GM19025 (cell line): ENCODE data around the gene HORMAD2.
"Not testable (repeated sequence)": the region's sequence is repeated elsewhere in the genome, so short reads cannot be mapped to it uniquely, and the experiment has no call there.

Source experiments
- ATAC-seq: cut with Tn5 transposase; IDR thresholded peaks from one replicate; pipeline ENCODE4 v1.9.1; 2021; ENCODE audit warnings: mild to moderate bottlenecking, low read depth, moderate library complexity; ENCODE audit not compliant: unreplicated experiment

Gene HORMAD2

DNA sequence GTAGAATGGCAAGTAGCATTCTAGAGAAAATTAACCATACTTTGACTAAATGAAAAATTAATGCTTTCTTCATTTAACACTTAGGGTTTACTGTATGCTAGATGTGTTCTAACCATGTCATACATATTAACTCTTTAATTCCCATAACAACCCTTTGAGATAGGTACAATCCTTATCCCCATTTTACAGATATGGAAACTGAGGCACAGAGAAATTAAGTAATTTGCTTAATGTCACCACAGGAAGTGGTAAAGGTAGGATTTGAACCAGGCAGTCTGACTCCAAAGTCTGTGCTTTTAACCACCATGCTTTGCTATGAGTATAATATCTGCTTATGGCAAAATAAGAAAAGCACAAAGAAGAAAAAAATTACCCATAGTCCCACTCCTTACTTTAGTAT lies 106.8 kb downstream of the HORMAD2 start:
- no peak for ATAC-seq

DNA sequence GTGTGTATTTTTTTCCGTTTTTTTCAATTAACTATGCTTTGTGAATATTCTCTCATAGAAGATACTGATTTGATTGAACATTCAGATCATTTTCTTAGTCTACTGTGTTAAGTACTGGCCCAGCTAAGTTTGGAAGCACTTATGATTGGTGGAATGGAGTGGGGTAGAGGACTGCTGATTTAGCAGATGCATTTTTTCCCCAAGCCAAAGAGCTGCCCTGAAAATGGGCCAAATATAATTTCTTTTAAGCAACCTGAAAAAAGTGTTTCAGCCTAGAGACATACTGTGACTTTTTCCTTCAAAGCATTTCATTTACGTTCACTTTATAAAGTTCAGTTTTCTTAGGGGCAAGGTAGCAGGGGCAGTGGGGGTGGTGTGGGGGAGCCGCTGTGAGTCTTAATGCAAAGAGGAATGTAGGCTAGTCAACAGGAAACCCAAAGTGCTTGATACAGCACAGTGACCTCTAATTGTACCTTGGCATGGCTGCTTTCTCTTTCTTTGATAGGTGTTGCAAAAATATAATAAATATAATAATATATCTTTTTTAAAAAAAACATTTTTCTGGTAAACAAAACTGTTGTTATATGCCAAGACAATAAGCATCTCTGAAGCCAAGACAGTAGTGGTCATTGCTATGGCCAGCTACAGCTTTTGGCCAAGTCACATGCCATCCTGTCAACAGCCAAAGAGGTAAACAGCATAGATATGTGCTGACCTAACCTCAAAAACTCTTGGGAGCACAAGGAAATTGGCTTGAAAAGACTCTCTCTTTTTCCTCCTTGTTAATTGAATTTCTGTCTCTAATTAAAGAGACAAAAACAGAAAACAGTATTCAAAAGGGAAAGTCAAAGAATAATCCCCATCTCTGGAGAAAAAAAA lies 107.5 kb downstream of the HORMAD2 start:
- no peak for ATAC-seq

DNA sequence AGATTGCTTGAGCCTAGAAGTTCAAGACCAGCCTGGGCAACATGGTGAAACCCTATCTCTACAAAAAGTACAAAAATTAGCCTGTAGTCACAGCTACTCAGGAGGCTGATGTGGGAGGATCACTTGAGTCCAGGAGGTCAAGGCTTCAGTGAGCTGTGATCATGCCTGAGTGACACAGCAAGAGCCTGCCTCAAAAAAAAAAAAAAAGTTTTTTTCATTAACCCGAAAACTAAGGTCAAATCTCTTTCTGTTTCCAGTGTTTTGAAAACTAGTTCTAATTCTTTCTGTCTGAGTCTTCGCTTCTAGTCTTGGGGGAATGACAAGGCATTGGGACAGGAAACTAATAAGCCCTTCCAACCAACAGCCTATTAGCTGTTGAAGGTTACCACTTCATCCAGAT lies 108.6 kb downstream of the HORMAD2 start:
- ATAC-seq: no peak

DNA sequence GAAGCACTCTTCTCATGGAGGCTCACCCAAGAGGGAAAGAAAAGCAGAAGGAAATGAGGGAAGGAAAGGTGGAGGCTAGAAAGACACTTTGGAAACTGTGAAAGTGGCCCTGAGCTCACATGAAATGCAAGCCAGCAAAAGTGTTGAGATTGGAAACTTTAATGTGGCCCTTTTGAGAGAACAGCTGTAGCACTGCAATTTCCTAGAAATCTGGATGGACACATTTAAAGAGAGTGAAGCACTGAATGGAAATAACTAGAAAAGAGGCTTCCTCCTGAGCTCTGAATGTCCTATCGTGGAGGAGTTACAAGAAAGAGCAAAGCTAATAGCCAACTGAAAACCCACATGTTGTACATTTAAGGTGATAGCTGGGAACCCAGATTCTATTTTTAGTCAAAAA lies 110.3 kb downstream of the HORMAD2 start:
- ATAC-seq: no peak

DNA sequence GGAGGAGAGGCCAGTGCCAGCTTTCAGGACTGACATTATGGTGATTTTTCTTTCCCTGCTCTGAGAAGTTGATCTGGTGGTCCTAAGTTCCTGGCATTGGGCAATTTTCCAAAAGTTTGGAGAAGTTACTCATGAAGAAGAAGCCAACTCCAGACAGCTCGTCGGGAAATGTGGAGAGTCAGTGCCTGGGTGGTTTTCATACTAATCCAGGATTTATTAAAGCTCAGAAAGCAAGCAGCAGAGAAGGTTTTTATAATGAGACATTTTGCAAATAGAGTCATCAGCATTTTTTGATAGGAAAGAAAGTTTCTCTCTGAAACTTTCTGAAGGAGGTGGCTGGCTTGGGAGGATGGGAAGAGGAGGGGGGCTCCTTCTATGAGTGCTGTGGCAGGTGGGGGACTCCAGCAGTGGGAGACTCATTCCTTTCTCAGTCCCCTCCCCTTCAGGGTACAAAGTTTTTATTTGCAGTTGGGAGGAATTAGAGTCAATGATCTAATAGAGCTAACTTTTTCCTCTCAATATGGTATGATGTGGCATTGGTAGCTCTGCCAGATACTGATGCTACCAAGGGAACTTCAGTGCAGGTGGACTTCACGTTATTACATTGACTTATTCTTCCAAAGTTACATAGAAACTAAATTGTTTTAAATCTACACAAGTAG lies 110.9 kb downstream of the HORMAD2 start:
- ATAC-seq: no peak

DNA sequence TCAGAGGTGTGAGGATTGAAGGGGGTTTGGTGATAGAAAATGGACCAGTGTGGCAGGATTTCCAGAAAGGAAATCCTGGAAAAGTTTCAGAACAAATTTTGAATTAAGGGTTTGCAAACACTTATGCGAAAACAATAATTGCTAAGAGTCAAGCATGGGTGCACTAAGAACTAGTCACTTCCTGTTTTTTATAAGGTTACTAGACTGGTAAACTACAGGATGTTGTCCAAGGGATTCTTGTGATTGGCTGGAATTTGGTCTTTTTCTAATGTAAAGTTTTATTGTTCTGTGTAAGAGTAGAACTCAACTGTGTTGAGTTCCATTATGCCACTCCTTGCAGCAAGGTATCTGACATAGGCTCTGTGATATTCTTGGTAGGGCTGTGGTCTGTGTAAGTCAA lies 112.2 kb downstream of the HORMAD2 start:
- ATAC-seq: no peak

DNA sequence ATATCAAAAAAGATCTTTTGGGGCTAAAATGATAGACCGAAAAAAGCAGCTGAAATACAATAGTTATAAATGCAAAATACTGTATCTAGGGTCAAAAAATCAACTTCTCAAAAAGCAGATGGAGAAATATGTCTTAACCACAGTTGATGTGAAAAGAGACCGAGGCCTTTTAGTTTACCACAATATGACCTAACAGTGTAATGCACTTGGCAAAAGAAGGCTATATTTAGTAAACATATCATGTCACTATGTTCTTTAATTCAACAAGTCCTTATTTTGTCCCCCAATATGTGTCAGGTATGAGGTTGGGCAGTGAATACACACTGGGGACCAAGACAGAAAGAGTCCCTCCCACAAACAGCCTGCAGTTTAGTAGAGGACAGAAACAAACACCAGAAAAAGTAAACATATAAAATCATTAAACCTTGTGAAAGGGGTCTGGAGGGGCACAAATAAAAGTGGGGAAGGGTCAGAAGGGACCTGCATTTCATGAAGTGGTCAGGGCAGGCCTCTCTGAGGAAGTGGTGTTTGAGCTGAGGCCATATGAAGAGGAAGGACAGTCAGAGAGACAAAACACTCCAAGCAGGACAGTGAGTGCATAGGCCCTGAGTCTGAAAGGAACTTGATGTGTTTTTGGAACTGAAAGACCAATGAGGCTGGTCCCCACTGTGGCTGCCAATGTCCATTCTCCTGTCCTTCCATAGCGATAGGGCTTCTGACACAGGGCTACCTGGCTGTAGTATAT lies 112.9 kb downstream of the HORMAD2 start:
- no peak for ATAC-seq

DNA sequence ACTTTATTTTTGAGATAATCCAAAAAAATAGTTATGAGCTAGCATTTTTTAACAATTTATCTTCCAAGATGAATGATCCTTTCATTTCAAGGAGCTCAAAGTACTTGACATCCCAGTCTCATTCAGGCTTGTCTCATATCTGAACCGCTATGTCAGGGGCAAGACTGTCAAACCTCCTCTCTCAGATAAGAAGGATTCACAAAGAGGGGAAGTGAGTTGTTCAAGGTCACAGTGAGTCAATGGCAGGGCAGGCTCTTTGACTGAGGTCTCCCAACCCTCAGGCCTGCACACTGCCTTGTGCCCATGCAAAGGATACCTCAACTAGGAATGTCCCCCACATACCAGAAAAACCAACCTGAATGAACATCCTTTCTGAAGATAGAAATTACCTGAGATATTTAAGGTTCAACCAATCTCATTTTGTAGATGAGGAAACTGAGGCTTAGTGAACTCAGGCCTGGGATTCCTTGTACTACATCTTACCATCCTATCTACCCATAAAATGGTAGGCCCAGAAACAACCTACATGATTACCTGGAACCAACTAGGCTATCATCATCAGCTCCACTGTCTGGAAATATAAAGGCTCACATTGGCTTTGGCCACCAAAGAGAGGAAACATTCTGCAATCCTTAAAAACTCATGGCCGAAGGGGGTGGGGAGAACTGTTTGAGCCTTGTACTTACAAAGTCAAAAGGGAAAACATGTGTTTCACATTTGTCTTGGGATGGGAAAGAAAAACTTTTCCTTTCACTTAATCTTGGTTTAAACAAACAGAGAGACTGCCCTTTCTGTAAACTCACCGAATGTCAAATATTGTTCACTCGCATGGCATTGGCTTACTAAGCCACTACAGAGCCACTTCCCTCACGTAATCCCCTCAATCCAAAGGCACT lies 115.2 kb downstream of the HORMAD2 start:
- ATAC-seq: no peak

DNA sequence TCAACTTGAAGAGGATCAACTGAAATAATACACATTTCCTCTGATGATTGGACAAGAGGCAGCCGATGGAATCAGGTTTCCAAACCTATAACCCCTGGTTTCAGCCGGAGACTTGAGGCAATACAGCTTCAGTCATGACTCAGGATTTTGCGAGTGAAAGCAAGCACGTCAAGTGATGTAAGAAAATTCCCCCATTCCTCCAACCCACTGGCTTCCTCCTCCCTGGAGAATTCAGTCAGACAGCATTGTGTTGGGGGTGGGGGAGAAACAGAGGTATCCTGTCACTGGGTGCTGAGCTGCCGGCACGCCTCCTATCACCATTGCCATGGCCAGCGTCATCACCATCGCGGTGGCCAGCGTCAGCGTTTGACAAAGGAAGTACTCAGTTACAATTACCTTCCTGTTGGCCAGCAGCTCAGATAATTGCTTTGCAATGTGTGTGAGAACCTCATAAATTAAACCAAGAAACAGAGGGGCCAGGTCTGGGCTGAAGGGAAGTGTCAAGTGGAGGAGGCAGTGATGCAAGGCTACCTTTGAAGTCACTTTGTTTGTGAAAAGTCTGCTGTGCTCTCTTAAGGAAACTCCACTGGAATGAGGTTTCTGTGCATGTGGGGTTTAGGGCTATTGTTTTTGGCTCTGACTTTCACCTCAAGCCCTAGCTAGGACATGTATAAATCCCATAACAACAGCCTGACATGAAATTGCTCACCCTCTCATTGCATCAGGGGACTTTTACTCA lies 116.0 kb downstream of the HORMAD2 start:
- ATAC-seq: no peak

DNA sequence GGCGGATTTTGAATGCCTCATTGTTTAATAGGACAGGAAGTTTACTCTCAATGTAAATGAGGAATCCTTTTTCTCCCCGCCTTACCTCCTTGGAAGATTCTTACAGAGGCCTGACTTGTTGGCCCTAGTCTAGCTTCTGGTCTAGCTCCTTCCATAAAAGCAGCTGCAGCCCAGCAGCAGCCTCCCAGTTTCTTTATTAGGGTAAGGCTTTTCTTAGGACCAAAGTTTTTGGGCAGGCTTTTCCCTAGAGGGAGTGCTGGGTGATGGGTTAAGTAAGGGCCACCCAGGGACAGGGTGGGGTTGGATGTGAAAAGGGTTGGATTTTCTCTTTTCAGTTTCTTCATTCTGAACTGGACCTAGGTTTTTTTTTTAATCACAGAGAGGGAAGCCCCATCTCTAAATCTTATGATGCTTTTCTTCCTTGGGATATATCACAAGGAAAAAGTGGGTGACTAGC lies 116.6 kb downstream of the HORMAD2 start:
- ATAC-seq: no peak

DNA sequence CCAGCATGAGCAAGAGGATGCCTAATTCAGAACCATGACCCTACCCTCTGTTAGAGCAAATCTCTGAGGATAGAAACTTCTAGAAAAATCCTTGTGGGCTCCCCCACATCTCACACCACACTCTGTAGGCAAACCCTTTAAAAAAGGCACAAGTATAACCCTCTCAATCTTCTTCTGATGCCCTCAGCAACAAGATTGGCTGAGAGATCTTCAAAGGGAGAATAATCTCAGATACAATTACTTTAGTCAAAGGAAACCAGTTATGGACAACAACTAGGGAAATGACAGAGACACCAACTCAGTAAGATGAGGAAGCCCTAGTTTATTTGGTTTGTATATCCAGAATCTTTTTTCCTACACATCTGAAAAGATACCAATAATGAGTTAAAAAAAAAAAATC lies 117.1 kb downstream of the HORMAD2 start:
- no peak for ATAC-seq

DNA sequence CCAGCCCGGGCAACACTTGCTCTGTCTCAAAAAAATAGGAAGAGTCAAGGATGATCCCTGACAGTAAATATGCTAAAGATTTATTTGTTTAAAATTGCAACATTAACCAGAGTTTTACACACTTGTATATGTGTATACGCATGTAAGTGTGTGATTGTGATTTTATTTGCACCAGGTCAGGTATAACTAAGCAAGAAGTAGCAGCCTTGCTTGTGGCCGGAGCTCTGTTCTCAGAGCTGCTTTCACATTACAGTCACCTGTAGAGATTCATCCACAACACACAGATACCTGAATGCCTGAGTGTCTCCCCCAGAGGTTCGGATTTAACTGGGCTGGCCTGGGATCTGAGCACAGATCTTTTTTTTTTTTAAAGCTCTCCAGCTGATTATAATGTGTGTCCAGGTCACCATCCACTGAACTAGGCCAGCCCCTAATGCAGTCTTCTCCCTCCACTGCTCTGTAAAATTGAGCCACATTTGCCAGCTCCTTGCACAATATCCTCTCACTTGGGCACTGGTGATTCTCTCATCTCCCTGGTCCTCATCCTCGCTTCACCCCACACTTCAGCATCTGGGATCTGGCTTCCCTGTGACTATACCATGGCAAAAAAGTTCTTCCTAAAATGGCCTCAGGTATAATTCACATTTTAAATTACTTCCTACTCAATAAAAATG lies 118.0 kb downstream of the HORMAD2 start:
- ATAC-seq: no peak

DNA sequence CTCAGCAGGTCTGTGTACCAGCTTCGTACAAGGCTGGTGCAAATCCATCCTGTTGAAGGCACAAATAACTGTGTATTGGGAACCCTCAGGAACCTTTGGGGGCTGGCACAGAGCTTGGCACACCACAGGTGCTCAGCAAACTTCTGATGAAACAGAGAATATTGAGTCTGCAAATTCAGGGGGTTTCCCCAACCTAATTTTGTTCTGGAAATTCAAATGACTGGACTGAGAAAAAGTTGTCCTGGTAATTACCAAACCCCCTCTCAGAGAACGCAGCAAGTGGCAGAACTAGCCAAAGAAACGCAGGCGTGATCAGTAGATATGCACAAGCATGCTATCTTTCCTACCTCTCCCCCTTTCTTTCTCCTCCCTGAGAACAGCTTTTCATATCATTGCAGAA lies 118.7 kb downstream of the HORMAD2 start:
- no peak for ATAC-seq

DNA sequence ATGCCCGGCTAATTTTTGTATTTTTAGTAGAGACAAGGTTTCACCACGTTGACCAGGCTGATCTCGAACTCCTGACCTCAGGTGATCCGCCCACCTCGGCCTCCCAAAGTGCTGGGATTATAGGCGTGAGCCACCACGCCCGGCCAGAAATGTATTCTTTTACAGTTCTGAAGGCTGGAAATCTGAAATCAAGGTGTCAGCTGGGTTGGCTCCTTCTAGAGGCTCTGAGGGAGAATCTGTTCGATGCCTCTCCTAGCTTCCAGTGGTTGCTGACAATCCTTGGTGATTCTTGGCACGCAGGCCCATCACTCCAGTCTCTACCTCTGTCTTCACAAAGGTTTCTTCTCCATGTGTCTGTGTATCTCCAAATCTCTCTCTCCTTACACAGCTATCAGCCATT lies 120.6 kb downstream of the HORMAD2 start:
- ATAC-seq: not testable (repeated sequence)

DNA sequence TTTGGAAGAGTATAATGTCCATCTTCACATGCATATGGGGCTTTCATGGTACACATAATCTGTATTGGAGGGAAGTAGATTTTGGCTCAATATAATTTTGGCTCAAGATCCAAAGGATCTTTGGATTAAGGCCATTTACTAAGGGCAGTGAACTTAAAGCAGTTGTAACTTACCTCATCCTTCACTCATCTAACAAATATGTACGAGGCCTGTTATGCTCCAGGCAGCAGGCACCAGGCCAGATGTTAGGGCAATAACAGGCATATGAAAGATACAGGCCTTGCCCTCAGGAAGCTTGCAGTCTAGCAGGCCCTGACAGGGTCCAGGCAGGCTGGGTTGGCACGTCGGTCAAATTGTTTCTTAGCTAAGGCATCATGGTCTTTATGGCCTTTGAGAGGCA lies 121.7 kb downstream of the HORMAD2 start:
- no peak for ATAC-seq

DNA sequence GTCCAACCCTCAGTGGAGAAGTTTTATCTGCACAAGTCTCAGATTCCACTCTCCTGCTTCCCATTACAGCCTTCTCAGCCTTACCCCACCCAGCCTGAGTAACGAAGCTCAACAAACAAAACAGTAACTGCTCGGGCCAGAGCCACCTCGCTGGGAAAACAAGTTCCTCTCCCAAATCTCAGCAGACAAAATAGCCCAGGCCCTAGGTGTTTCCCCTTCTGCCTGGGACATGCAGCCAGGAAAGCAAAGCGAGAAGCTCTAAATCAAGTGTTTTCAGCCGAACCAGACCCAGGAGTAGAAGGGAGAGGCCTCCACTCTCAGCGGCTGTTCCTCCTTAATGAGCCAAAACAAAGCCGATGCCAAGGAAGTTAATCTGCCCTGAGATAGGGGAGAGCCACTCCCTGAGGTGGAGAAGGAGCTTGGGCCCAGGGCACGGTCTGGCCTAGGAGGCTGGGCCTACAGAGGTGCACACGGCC lies 122.3 kb downstream of the HORMAD2 start:
- ATAC-seq: no peak

DNA sequence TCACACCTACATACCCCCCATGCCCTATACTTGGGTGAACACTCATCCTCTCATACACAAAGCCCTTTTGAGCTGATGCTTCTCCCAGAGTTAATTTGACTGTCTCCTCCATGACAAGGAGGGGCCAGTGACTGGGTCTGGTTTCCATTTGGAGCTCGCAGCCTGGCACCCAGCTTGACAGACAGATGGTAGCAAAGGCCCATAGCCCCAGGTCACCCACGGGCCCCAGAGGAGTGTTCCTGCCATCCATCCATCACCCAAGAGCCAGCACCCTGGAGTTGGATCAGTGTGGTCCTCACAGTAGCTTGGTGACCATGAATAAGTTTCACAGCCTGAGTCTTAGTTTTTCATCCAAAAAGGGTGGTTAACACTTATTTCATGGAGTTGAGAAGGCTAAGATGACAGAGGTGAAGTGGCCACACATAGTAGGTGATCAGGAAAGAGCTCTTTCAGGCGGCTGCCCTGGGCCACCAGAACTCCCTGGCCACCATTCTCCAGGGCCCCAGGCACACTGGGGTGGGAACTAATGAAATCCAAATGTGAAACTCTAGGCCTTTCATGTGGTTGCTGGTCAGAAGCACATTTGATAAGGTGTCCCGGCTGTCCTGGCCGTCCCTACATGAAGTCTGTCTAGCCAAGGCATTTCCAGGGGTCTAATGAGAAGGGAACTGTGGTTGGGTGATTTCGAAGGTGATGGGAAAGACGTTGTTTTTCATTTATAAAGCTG lies 123.9 kb downstream of the HORMAD2 start:
- no peak for ATAC-seq

DNA sequence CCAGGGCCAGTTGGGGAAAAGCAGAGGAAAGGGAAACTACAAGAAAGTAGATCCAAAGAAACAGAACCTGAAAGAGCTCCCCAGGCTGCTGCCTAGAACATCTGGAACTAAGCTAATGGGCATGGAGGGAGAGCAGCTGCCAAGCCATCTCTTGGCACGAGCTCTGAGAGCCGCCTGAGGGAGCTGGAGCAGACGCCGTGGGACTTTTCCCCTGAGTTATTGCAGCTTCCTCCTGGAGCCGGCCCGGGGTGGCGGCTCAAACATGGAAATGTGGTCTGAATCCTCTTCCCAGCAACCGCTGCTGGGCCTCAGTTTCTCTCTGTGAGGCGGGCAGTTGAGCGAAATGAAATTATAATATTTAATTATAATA lies 124.5 kb downstream of the HORMAD2 start:
- no peak for ATAC-seq
